OCI-LY1 (cell line): Measurements from ENCODE around the gene CPVL.
"Not testable (repeated sequence)": the region's sequence is repeated elsewhere in the genome, so short reads cannot be mapped to it uniquely, and the experiment has no call there.

Source experiments
- H2AFZ ChIP-seq: fragments of 200-600 bp; sonication (generic), shearing (Covaris generic); 2 replicates; pipeline ENCODE4 v1.6.0; 2014; ENCODE audit warnings: antibody characterized with exemption, mild to moderate bottlenecking, low read length
- H3F3A ChIP-seq: fragments of 200-600 bp; sonication (generic), shearing (Covaris generic); 2 replicates; pipeline ENCODE4 v1.6.0; 2014; ENCODE audit warnings: mild to moderate bottlenecking, antibody characterized with exemption, low read length, moderate library complexity; ENCODE audit not compliant: insufficient read depth
- H3K27ac ChIP-seq: fragments of 200-600 bp; sonication (generic); 2 replicates; pipeline ENCODE4 v1.5.1; 2014; ENCODE audit warnings: low read length, mixed run types, mild to moderate bottlenecking, low read depth; ENCODE audit not compliant: poor library complexity, severe bottlenecking
- H3K27me3 ChIP-seq: fragments of 200-600 bp; sonication (generic); 2 replicates; pipeline ENCODE4 v1.6.0; 2014; ENCODE audit warnings: antibody characterized with exemption, mild to moderate bottlenecking, low read length, moderate library complexity; ENCODE audit not compliant: insufficient read depth
- H3K36me3 ChIP-seq: fragments of 200-600 bp; sonication (generic); 2 replicates; pipeline ENCODE4 v1.6.1; 2014; ENCODE audit warnings: mild to moderate bottlenecking, antibody characterized with exemption, low read length, moderate library complexity, mixed read lengths; ENCODE audit not compliant: insufficient read depth
- H3K4me1 ChIP-seq: fragments of 200-600 bp; sonication (generic); 2 replicates; pipeline ENCODE4 v1.5.1; 2014; ENCODE audit warnings: mild to moderate bottlenecking, low read length, moderate library complexity; ENCODE audit not compliant: insufficient read depth, severe bottlenecking
- H3K4me2 ChIP-seq: fragments of 200-600 bp; sonication (generic), shearing (Covaris generic); 2 replicates; pipeline ENCODE4 v1.6.1; 2014; ENCODE audit warnings: low read length
- H3K4me3 ChIP-seq: fragments of 200-600 bp; sonication (generic); 2 replicates; pipeline ENCODE4 v1.5.1; 2014; ENCODE audit warnings: low read length, low read depth, mild to moderate bottlenecking, mixed read lengths; ENCODE audit not compliant: poor library complexity, severe bottlenecking
- H3K79me2 ChIP-seq: fragments of 200-600 bp; shearing (Covaris generic); 2 replicates; pipeline ENCODE4 v1.6.1; 2016; ENCODE audit warnings: mixed run types, low read length, mixed read lengths; ENCODE audit not compliant: insufficient read depth
- H3K9ac ChIP-seq: fragments of 200-600 bp; sonication (generic), shearing (Covaris generic); 2 replicates; pipeline ENCODE4 v1.6.1; 2014; ENCODE audit warnings: mild to moderate bottlenecking, low read length, mixed read lengths
- H3K9me2 ChIP-seq: fragments of 200-600 bp; sonication (generic), shearing (Covaris generic); 2 replicates; pipeline ENCODE4 v1.6.1; 2014; ENCODE audit warnings: low read depth, mild to moderate bottlenecking, low read length, mixed read lengths
- H3K9me3 ChIP-seq: fragments of 200-600 bp; shearing (Covaris generic); 2 replicates; pipeline ENCODE4 v1.6.1; 2014; ENCODE audit warnings: low read length, mixed read lengths
- H4K20me1 ChIP-seq: fragments of 200-600 bp; sonication (generic), shearing (Covaris generic); 2 replicates; pipeline ENCODE4 v1.6.0; 2016; ENCODE audit warnings: mild to moderate bottlenecking, low read length; ENCODE audit not compliant: insufficient read depth
- CTCF ChIP-seq: fragments of 200-600 bp; sonication (generic), shearing (Covaris generic); IDR thresholded peaks from 2 replicates; pipeline ENCODE4 v1.5.1; 2017; ENCODE audit warnings: mild to moderate bottlenecking, antibody characterized with exemption, low read length, moderate library complexity, mixed read lengths
- EZH2 ChIP-seq: fragments of 200-600 bp; sonication (generic), shearing (Covaris generic); IDR thresholded peaks from 2 replicates; pipeline ENCODE4 v1.8.0; 2017; ENCODE audit warnings: borderline replicate concordance, mixed run types, mild to moderate bottlenecking, antibody characterized with exemption, low read length, moderate library complexity, mixed read lengths

CPVL gene

GRCh38 chr7:29115130-29115687 lies 31.1 kb downstream of the CPVL start:
- Histone ChIP-seq H4K20me1 (no peaks in the 10 kb centered on the region), H3K36me3 (no peaks in the 10 kb centered on the region), H3K9ac (no peak overlapping the region), H3K4me3 (no peak overlapping the region), H3K4me1 (no peaks in the 10 kb centered on the region), H3K4me2 (no peak overlapping the region), H3K27ac (no peak overlapping the region), H3F3A (no peaks in the 10 kb centered on the region), H2AFZ (no peak overlapping the region), H3K79me2 (no peaks in the 10 kb centered on the region), H3K9me2 (no peaks in the 10 kb centered on the region), H3K9me3 (no peaks in the 10 kb centered on the region), H3K27me3 (peaks cover 4% of the 10 kb centered on the region; the same call in 1 of the 2 replicates)
- TF ChIP-seq EZH2 (no peak), CTCF (no peak)

DNA sequence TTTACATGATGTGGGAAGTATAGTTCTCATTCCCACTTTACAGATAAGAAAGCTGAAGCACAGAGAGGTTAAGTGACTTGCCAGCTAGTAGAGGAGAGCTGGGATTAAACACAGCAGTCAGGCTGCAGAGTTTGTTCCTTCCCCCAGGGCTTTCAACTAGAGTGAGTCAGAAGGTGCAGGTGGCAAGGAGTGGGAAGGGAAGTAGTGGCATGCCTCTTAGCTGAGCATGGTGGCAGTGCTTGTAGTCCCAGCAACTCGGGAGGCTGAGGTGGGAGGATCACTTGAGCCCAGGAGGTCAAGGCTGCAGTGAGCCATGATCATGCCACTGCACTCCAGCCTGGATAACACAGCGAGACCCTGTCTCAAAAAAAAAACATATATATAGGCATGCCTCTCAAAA lies 32.1 kb downstream of the CPVL start:
- not testable (repeated sequence) for H2AFZ ChIP-seq, H3K4me1 ChIP-seq, H3K9ac ChIP-seq, H3F3A ChIP-seq, H3K79me2 ChIP-seq, H3K9me2 ChIP-seq, H3K4me3 ChIP-seq, H3K9me3 ChIP-seq, H3K36me3 ChIP-seq, H3K27me3 ChIP-seq, H3K4me2 ChIP-seq, H3K27ac ChIP-seq, H4K20me1 ChIP-seq

GRCh38 chr7:29113384-29114102 lies 32.8 kb downstream of the CPVL start:
- Histone ChIP-seq H3K36me3 (no peaks in the 10 kb centered on the region), H3K4me2 (no peak overlapping the region), H3K9me3 (no peaks in the 10 kb centered on the region), H3F3A (no peaks in the 10 kb centered on the region), H3K27me3 (0 out of 2 replicates have a peak, but pooled peaks cover 4% of the 10 kb centered on the region), H3K4me1 (no peaks in the 10 kb centered on the region), H3K79me2 (no peaks in the 10 kb centered on the region), H3K27ac (no peak overlapping the region), H2AFZ (no peak overlapping the region), H4K20me1 (no peaks in the 10 kb centered on the region), H3K4me3 (no peak overlapping the region), H3K9ac (no peak overlapping the region), H3K9me2 (no peaks in the 10 kb centered on the region)
- TF ChIP-seq EZH2 (no peak), CTCF (peak; percentile 33; the same call in 1 of the 2 replicates)

DNA sequence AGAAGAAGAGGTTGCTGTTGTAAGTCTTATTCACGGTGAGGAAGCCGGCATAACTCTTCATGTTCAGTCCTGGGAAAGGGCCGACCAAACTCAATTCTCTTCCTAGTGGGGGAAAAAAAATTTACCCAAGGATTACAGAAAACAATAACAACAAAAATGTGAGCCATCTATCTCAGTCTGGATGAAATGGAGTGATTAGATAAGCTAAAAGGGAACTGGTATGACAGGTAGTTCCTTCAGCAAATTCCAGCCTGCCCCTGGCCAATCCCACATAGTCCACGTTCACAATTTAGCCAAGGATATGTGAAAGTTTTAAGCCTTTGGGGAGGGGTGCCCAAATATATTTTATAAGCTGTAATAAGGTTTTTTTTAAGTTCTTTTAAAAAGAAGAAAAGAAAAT lies 33.6 kb downstream of the CPVL start:
- TF ChIP-seq CTCF (no peak), EZH2 (no peak)
- Histone ChIP-seq H2AFZ (no peak overlapping the region), H3K27ac (no peak overlapping the region), H3K9ac (no peak overlapping the region), H4K20me1 (no peaks in the 10 kb centered on the region), H3K9me3 (no peaks in the 10 kb centered on the region), H3F3A (no peaks in the 10 kb centered on the region), H3K9me2 (no peaks in the 10 kb centered on the region), H3K36me3 (no peaks in the 10 kb centered on the region), H3K4me1 (no peaks in the 10 kb centered on the region), H3K79me2 (no peaks in the 10 kb centered on the region), H3K4me2 (no peak overlapping the region), H3K27me3 (0 out of 2 replicates have a peak, but pooled peaks cover 4% of the 10 kb centered on the region), H3K4me3 (no peak overlapping the region)
